NOMO-1 treated with DMSO at 0.1 percent for 48 hours (cell line): Measurements from ENCODE around the gene GSN.
A peak's percentile ranks its signal among the peaks of the same experiment; 100 is the strongest.

ENCODE experiments used
- DNase-seq: peaks from one replicate; lab custom pipeline; 2025; ENCODE audit not compliant: unreplicated experiment; lab: John Stamatoyannopoulos, UW

The GSN gene

GRCh38 chr9:121368745-121369144 lies 100.8 kb downstream of the GSN start:
- no peak for DNase-seq

- DNase-seq, result peak; percentile 65
Observed at GRCh38 chr9:121369595-121370265, 101.8 kb downstream of the GSN start, which contains the start of gene STOM. Gene STOM (minus strand): TSS chr9:121370250. CDS start chr9:121370187, 63 bp downstream.

- no peak for DNase-seq
Observed at GRCh38 chr9:121371495-121372061, 103.6 kb downstream of the GSN start.

GRCh38 chr9:121372239-121373010 lies 104.5 kb downstream of the GSN start:
- DNase-seq, result peak; percentile 35

GRCh38 chr9:121373011-121373729 lies 105.2 kb downstream of the GSN start:
- DNase-seq, result no peak

GRCh38 chr9:121376214-121376830 lies 108.4 kb downstream of the GSN start:
- DNase-seq, result no peak

- no peak for DNase-seq
Observed at GRCh38 chr9:121380846-121381245, 112.9 kb downstream of the GSN start.
